Measurements from ENCODE around the gene DHRS2.
"Not testable (repeated sequence)": the region's sequence is repeated elsewhere in the genome, so short reads cannot be mapped to it uniquely, and the experiment has no call there.

DHRS2 gene

DNA sequence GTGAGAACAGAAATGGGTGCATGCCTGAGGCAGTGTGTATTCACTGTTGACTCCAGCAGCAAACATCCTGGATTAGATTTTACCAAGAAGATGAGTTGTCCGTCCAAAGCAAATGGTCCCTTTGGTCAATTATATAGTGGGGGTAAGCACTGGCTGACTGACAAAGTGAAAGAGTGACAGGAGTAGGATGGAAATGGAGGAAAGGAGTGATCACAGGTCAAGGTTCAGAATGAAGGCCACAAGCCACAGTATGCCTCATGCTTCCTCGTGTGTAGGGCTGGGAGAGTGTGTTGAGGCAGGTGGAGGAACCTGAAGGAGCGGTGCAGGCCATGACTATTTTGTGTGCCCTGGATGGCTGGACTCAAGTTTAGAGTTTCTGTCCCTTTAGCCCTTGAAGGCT lies 14.3 kb downstream of the DHRS2 start:
- no peak for DNase-seq

DNA sequence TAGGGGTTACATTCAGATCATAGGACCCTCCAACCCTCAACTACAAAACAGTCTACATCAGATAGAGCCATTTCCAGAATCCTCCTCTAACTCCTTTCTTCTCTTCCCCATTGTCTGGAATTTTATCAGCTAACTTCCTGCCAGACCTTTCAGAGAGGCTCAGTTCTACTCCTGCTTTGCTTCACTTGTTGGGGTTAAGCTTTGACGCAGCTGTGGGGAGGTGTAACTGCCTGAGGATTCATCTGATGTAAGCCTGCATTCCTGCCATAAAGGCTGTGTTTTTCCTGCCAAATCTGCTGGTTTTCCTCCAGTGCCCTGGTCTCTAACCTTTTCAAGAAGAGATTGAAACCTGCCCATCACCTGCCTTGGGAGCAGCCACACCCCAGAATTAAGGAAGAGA lies 16.9 kb downstream of the DHRS2 start:
- DNase-seq, result no peak

DNA sequence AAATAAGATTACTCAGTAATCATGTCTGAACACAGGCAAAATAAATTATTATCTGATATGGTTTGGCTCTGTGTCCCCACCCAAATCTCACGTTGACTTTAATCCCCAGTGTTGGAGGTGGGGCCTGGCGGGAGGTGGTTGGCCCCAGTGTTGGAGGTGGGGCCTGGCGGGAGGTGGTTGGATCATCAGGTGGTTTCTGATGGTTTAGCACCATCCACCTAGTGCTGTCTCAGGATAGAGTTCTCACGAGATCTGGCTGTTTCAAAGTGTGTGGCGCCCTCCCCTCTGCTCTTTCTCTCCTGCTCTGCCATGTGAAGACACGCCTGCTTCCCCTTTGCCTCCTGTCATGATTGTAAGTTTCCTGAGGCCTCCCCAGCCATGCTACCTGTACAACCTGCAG lies 18.1 kb downstream of the DHRS2 start:
- DNase-seq, result no peak

DNA sequence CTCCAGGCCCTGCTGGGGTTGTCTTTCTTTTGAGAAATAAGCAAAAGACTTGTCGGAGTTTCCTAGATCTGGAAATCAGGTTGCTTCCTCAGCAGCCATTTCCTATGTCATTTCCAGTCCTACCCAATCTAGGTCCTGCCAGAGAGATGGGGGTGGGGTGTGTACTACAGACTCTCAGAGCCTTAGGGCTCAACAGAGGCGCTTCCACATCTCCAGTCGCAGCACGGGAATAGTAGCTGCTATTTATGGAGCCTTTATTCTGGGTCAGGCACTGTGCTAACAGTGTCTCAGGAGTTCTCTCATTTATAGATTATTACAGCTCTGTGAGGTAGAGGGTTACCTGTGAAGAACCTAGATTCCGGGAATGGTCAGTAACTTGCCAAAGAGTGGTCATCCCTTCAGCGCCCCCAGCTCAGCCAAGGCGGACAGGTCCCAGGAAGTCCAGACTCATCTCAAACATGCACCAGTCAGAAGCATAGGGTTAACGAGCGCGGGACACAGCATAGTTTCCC lies 21.9 kb downstream of the DHRS2 start:
- DNase-seq, result no peak

DNA sequence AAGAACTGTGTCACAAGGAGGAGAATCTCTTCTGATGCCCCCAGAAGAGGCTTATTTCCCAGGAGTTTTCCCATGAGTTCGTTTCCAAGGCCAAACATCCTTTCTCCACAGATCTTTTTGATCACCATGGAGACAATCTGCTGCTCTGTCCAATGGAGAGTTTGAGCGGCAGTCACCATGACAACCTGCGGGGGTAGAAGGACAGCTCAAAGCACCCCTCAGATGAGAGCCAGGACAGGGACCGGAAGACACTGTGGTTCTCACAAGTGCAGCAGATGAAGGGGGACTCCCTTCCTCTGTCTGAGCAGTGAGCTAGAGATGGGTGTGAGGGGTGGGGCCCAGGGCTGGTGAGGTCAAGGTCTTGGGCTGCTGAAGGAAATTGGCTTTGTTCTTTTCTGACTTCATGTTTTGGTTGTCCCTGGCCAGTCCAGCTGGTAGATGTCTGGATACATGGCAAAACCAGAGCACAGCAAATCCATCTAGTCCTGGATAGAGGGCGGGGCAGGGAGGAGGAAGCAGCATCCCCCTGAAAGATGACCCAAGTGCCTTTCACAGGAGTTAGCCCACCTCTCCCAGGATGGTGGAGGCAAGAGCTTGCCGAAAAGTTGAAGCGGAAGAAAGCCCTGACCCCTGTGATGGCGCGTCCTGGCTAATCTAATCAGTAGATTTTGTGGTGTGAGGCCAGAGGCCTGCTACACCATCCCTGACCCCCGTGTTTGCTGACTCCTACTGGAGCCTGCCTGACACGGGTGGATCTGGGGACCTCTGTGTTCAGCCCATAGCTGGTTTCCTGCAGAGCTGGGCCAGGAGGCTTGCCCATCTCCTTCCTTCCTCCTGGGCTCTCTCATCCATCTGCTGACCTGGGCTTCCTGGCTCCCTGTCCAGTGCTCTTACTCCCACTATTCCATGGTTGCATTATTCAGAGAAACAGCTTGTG lies 24.4 kb downstream of the DHRS2 start:
- DNase-seq, result no peak

DNA sequence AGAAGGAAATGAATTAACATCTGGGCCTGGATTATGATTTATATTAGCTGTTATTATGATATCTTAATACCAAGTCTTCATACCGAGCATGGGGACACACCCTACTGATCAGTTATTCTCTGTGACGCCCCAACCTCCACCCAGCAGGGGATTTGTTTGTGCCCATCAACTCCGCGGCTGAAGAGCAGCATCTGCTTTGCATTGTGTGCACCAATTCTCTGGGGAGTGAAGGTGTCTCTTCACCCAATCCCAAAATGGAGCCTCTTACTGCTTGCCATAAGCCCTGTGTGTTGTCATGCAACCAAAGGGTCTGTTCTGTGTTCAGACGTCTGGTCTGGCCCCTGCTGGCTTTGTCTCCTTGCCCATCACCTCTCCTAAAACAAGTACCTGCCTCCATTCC lies 25.4 kb downstream of the DHRS2 start:
- DNase-seq, result no peak

DNA sequence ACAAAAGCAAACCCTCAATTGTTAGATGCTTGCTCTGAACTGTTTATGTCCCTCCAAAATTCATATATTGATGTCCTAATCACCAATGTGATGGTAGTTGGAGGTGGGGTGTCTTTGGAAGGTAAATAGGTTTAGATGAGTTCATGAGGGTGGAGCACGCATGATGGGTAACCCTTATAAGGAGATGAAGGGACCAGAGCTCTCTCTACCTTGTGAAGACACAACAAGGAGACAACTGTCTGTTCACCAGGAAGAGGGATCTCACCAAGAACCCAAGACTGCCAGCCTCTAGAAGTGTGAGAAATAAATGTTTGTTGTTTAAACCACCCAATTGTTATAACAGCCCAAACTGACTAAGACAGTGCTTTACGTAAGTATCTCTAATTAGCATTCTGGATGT lies 27.0 kb downstream of the DHRS2 start:
- DNase-seq, result no peak

DNA sequence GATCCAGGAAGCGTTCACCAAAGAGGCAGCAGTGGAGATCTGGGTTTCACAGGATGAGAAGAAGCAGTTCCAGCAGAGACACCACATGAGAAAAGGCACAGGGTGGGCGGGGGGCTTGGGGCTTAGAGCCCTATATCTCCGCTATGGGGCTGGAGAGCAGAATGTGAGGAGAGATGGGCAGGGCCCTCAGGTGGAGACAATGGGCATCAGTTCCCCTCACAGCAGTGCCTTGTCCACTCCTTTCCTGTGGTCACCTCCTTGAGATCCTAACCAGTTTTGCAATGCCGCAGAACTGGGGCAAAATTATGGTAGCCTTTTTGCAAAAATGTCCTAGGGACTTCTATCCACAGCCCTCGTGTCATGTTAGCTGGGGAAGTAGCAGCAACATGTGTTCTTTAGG lies 27.5 kb downstream of the DHRS2 start:
- DNase-seq, result no peak

DNA sequence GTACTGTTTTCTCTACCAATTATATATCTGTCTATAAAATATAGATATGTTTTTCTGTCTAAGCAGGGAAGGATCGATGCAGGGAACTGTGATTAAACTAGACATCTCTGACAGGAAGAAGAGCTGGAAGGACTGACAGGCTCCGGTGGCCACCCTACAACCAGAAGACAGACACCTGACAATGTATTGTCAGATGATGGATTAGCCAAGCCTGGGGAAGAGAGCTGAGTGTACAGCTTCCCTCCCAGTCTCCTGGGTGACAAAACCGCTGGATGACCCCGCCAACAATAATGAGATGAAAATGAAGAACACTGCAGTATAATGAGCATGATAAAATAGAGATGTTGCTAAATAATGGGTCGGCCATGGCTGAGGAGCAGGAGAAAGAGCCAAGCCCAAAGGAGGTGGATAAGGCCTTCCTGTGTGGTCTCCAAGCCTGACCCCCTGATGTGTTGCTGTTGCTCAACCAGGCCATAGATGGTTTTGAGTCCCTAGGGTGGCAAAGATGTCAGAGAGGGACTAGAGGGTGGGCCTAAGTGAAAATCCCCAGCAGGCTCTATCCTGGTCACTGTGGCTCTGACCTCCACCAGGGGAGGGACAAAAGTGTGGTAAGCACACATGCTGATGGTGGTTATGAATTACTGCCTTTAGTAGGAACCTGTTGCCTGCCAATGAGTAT lies 28.2 kb downstream of the DHRS2 start:
- no peak for DNase-seq

DNA sequence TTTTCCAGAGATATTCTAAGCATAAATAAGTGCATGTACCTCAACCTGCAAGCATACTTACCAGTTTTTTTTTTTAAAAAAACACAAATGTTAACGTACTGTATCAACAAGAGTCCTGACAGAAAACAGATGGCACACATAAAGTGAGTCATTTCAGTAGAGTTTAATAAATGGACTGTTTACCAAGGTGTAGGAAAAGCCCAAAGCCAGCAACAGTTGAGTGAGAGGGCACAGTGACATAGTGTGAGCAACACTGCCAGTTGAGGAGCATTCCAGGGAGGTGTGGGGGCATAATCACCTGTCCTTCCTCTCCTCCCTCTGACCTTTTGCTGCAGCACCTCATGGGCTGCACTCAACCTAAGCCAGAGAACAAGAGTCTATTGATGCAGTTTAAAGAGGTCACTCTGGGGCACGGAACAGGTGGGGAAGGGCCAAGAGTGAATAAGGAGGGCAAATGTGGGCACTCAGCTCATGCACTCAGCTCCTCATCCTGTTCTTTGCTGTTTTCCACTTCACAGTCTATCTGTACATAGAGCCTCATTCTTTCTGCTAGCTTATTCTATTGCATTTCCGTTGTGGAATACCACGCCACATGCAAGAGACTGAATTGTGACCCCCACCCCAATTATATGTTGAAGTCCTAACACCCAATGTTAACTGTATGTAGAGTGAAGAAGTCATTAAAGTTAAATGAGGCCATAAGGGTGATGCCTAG lies 29.3 kb downstream of the DHRS2 start:
- DNase-seq, result no peak

DNA sequence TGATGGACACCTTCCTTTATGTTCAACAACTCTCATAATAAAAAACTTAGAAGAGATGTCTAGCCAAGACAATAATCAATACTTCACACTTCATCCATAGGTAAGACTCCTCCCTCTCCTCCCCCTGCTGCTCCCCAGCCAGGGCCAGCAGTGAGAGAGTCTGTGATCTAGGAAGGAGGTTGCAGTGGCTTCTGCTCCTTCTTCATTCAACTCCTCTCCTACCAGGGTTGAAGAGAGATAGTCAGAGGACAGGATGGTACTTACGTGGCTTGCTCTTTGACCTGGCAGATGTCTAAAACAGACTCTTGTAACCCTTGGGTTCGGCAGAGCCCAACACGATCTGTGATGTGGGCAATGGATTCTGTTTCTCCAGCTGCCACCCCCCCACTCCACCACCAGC lies 31.0 kb downstream of the DHRS2 start:
- no peak for DNase-seq

DNA sequence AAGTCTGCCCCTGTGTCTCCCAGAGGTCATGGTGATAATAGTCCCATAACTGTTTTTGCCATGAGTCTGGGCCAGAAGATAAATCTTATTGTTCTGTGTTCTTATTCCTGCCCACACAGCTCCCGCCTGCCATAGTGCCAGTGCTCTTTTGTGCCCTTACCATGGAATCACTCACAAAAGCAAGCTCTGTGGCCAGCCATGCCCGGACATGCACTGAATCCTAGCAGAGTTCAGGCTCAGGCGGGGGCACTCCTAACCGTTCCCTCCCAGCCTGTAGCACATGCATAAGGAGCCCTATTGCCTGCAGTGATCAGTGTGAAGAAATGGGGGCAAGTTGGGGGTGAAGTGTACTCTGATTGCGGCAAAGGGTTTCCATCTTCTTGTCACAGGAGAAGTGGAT lies 33.3 kb downstream of the DHRS2 start:
- no peak for DNase-seq

DNA sequence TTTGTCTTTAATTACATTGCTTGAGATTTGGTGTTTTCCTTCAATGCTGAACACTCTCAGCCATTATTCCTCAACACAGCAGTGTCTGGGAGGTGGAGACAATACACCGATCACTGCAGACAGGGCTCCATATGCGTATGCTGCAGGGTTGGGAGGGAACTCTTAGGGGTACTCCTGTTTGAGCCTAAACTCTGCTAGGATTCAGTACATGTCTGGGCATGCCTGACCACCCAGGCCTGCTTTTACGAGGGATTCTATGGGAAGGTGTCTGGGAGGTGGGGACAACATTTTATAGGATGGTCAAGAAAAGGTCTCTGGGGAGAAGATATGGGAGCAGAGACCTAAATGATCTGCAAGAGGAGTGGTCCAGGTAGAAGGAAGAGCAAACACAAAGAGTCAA lies 34.3 kb downstream of the DHRS2 start:
- no peak for DNase-seq

DNA sequence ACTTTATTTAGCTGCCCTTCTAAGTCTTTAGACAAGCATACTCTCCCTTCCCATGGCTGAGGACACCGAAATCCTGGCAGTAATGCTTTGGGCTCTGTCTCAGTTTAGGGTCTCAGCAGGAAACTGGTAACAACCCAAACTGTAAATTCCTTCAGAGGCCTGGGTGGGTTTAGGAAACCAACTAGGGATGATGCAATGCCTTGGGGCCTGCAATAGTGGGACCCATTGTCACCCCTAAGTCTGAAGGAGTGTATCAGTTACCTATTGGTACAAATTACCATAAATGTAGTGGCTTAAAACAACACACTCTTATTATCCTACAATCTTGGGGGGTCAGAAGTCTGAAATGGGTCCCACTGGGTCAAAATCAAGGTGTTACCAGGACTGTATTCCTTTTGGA lies 36.0 kb downstream of the DHRS2 start:
- DNase-seq, result no peak

DNA sequence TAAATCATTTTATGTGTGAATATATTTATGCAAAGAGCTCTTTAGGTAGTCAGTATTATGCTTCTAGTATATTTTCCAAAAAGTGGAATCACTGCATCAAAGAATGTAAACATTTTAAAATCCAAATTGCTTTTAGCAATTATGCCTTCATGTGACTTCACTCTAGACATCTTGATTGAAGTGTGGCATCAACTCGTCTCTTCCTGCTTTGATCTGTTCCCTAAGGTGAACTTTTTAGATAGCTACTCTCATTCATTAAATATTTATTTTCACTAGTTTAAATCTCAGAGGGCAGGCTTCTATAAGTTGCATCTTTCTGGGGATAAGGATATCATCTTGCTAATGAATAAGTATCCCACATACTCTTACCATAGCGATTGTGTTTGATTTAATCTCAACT lies 39.2 kb downstream of the DHRS2 start:
- no peak for DNase-seq

DNA sequence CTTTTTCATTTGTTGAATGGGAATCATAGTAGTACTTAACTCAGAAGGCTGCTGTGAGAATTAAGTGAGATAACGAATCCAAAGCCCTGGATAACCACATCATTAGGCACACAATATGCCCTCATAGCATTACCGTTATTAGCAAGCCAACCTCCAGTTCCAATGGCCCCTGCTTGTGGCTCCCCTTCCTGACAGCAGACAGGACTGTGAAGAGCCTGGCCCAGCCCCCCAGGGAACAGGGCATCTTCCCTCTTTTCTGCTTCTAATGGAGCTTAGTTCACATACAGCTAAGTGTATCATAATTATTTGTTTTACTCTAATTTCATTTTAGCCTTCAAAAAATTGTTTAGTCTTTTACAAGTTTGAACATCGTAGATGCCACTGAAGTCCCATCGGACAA lies 39.7 kb downstream of the DHRS2 start:
- no peak for DNase-seq

DNA sequence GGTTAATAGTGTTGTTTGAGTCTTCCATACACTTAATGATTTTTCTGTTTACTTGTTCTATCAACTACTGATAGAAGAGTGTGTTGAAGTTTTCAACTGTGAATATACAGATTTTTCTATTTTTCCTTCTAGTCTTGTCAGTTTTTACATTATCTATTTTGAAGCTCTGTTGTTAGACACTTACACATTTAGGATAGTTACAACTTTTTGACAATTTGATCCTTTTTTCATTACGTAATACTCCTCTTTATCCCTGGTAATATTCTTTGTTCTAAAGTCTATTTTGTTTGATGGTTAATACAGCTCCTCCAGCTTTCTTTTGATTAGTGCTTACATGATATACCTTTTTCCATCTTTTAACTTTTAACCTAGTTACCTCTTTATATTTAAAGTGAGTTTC lies 45.2 kb downstream of the DHRS2 start:
- no peak for DNase-seq

DNA sequence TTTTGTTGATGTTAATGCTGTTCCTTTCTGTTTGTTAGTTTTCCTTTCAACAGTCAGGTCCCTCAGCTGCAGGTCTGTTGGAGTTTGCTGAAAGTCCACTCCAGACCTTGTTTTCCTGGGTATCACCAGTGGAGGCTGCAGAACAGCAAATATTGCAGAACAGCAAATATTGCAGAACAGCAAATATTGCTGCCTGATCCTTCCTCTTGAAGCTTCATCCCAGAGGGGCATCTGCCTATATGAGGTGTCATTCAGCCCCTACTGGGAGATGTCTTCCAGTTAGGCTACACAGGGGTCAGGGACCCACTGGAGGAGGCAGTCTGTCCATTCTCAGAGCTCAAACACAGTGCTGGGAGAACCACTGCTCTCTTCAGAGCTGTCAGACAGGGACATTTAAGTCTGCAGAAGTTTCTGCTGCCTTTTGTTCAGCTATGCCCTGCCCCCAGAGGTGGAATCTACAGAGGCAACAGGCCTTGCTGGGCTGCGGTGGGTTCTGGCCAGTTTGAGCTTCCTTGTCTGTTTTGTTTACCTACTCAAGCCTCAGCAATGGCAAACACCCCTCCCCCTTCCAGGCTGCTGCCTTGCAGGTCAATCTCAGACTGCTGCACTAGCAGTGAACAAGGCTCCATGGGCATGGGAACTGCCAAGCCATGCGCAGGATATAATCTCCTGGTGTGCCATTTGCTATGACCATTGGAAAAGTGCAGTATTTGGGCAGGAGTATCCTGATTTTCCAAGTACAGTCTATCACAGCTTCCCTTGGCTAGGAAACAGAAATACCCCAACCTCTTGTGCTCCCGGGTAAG lies 53.7 kb downstream of the DHRS2 start:
- not testable (repeated sequence) for DNase-seq

DNA sequence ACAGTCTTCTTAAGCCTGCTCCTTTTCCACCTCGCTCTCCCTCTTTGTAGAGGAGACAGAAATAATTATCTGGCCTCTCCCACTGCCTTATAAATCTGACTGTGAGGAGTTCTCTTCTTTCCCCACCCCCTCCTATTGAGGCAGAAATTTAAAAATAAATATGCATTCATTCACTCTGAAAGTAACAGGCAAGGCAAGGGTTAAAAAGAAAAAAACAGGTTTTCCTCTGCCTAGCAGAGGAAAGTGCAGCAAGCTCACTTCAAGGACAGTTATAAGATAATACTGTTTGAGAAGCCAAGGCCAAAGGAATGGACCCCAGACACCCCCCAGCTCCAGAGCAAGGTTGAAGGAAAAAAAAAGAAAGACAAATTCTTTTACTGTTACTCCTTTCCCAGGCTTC lies 56.3 kb downstream of the DHRS2 start:
- DNase-seq, result no peak

DNA sequence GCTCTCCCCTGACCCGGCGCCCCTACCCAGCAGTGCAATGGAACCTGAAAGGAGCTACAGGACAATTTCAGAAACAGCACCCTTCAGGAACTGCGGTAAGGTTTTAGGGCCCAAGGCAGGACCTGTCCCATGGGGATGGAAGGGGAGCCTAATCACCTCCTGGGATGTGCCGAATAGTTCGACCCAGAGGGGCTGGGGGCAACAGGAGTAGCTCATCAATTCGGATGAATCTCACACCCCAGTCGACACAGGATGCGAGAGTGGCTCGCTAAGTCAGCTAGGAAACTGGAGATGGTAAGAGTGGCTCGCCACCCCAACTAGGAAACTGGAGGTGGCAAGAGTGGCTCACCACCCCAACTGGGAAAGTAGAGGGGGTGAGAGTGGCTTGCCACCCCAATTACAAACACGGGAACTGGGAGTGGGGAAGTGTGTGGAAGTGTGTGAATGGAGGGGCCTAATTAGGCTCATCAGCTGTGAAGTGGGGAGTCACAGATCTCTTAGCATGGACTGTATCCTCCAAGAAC lies 57.1 kb downstream of the DHRS2 start:
- no peak for DNase-seq

DNA sequence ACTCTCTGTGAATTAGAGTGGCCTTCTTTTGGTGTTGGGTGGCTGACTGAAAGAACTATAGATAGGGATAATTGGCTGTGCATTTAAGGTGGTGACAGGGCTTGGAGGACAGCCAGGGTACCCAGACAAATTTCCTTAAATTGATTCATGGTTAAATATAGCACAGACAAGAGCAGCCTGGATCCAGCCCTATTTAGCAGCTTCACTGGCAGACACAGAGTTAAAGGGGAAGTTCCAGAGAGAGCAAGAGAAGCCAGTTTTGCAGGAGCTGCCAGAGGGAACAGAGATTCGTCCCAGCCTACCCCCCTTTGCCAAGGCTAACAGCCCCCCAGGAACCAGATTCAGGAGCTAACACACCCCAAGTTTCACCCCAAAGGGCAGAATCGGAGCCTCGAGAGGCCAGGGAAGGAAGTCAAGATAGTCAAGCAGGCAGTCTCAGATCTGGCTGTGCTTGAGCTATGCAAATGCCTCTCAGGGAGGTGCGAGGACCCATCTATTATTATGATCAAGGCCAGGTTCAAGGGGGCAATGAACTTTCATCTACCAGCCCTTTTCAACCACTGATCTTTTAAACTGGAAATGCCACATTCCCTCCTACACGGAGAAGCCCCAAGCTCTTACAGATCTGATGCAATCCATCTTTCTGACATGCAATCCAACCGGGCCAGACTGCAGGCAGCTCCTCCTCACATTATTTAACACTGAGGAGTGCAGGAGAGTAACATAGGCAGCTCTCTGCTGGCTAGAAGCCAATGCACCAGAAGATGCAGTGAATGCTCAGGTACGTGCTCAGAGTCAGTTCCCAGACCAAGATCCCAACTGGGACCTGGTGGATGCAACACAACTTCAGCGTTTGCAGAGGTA lies 58.2 kb downstream of the DHRS2 start:
- DNase-seq, result no peak

Measured in stimulated activated CD4-positive, alpha-beta T cell treated with anti-CD3 and anti-CD28 coated beads, Interleukin-12 subunit alpha, Interleukin-12 subunit beta, amount 100 ng/mL, for 4 hours (primary cell).